Stimulated activated CD4-positive, alpha-beta T cell treated with anti-CD3 and anti-CD28 coated beads, Interleukin-1b, Interleukin-23, amount 100 ng/mL, for 24 hours (primary cell): ENCODE data around the gene GREB1.

Experiments
- DNase-seq, 4 experiments: peaks; one replicate each; pipeline ENCODE4 v3.0.0-alpha.2; 2020; ENCODE audit warnings: low read depth in 4 of 4, low spot score in 1 of 4

GREB1 gene

DNA sequence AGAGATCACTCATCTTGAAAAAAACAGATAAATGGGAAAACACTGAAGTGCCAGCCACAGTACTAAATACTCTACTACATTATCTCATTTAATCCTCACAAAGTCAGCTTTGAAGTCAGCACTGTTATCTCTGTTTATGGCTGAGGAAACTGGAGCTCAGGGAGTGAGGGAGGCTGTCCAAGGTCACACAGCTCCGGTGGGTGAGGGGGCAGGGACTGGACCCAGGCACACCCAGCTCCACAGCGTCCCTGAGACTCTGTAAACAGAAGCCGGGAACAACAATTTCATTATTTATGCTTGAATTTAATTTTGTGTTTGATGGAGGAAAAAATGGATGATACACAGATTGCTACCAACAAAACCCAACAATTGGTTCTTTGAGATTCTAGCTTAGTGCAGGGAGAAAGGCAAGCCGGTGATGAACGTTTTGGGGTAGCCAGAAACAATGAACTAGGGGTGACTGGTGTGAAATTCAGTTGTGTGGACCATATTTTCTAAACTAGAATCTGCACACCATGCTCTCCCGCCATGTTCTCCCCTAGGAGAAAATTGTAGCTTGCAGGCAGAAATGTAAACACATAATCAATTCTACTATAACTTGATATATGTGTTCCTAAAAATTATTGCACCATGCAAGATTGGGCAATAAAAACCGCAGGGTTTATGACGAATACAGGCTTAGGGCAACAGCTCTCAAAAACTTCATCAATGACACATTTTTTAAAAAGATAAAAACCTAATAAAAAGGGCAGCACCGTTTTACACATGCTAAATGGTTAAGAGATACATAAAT is at the start of gene GREB1:
GREB1 (plus strand) TSS at position 768 of the 793 bp plus-strand sequence. CDS start 22,570 bp downstream, outside the sequence.
- no peak for DNase-seq

DNA sequence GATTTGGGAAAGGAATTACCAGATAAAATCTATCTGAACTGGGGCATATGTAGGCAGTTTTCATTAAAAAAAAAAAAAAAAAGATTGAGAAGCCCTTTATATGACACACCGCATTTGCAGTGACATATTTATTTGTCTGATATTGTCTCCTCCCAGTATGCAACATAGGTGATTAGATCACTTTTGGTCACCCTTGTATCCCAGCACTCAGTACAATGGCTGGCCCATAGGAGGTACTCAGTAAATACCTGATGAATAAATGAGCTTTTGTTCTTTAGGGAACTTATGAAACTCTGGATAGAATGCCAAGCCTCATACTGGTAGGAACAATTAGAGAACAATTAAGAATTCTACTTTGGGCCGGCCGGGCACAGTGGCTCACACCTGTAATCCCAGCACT is 45.0 kb upstream of the GREB1 start:
- DNase-seq = no peak

DNA sequence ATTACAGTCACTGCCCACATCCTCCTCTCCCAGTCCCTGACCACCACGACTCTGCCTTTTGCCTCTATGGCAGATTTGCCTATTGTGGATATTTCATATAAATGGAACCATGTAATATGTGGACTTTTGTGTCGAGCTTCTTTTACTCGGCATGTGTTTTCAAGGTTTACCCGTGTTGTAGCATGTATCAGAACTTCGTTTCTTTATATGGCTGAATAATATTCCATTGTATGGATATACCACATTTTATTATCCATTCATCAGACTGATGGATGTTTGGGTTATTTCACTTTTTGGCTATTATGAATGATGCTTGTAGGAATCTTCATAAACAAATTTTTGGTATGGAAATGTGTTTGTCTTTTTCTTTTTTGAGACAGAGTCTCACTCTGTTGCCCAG is 43.7 kb upstream of the GREB1 start:
- no peak for DNase-seq

- DNase-seq = no peak
These were observed 42.4 kb upstream of the GREB1 start for GRCh38 chr2:11491348-11491933.

DNA sequence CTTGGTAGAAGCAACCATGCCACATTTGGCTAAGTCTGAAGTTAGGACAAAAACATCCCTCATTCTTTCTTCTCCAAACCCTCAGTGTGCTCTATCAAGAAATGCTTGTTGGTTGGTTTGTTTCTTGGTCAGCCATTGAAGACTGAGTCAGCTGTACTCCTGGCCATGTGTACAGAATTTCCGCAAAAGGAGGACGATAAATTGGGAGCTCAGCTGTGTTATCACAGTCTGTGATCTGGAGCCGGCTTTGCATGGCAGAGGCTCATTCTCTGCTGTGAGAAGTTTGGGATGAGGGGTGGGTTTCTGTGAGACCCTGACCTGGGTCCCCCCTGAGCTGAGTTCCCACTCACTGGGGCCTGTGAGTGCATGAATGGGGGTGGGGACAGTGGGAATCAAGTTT is 41.6 kb upstream of the GREB1 start:
- no peak for DNase-seq

GRCh38 chr2:11492720-11493119 is 41.1 kb upstream of the GREB1 start:
- no peak for DNase-seq

DNA sequence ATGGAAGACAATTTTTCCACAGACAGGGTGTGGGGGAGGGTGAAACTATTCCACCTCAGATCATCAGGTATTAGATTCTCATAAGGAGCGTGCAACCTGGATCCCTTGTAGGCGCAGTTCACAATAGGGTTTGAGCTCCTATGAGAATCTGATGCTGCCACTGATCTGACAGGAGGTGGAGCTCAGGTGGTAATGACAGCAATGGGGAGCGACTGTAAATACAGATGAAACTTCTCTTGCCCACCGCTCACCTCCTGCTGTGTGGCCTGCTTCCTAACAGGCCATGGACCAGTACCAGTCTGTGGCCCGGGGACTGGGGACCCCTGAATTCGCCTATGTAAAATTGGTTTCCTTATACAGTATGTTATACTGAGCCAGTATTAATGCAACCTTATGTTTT is 40.6 kb upstream of the GREB1 start:
- DNase-seq = no peak

- no peak for DNase-seq
These were observed 39.5 kb upstream of the GREB1 start for GRCh38 chr2:11494310-11494709.

DNA sequence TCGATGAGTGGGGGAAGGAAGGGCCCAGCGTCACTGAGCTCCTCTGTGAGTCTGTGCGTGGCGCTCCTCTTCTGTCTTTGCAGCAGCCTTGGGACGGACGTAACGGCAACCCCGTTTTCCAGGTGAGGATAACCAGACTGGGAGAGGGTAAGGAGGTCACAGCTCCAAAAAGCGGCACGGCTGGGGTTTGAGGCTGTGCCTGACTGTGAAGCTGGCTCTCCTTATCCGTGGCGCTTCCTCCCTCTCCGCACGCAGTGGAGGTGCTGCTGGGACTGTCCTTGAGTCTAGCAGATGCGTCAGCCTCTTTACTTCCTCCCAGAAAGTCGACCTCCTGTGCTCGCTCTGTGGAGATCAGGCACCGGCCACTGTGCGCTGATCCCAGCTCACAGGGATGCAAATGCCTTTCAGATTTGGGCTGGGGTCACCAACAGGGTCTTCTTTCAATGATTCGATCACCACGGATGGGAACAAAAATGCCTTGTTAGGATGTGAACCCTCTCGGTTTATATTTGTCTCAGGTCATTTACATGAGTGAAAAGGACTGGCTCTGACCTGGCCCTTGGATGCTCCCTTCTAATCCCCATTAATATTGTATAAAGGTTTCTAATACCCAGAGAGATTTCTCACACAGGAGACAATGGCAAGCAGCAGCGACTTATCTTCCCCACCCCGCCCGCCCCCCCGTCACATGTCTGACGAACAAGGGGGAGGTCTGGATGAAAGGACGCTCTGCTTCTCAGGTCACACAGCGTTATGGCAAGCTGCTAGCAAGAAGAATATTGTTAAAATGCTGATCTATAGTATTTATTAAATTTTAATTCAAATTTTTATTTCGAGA is 37.8 kb upstream of the GREB1 start:
- no peak for DNase-seq

DNA sequence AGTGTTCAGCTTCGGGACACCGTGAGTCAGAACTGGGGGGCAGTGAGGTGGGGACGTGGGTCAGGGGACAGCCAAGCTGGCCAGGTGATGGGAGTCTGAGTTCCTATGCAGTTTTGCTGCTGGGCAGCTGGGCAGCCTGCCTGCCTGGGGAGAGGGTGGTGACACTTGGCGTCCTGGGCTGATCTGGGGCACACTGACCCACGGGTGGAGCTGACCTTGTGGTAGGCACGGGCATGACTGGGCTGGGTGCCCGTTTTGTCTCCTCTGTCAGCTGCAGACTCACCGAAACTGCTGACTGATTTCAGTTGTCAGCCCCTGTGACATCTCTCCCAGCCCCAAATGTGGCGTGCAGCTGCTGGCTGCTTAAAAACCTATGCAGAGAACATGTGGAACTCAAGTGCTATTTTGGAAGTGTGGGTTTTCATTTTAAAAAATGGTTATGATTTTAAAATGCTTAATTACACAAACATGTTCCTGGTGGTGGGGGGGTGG is 35.3 kb upstream of the GREB1 start:
- no peak for DNase-seq

DNA sequence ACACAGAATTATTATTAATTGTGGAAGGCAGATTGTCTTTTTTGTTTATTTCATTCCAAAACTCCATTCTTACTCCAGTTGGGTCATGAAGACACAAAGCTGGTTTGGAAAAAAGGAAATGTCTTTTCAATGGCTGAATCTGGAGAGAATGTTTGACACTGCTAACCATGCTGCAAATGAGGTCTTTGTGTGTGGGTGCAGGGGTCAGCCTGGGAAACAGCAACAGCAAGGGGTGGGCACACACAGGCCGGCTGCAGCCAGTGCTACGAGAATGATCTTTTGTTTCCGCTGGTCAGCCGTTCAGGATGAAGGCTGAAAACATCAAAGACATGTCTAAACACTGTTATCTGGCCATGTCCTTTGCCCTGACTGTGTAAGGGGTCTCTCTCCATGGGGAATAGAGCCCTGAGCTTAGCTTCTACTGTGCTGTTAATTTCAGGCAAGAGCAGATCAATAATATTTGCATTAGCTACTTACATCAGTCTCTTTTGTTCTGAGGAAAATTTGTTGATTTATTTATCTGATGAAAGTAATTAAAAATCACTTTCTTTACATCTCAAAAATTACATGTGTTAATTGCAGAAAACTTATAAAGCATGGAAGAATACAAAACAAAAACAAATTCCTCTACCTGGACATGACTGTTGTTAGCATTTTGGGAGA is 34.6 kb upstream of the GREB1 start:
- DNase-seq = no peak

GRCh38 chr2:11500702-11501303 is 33.0 kb upstream of the GREB1 start:
- DNase-seq = no peak

DNA sequence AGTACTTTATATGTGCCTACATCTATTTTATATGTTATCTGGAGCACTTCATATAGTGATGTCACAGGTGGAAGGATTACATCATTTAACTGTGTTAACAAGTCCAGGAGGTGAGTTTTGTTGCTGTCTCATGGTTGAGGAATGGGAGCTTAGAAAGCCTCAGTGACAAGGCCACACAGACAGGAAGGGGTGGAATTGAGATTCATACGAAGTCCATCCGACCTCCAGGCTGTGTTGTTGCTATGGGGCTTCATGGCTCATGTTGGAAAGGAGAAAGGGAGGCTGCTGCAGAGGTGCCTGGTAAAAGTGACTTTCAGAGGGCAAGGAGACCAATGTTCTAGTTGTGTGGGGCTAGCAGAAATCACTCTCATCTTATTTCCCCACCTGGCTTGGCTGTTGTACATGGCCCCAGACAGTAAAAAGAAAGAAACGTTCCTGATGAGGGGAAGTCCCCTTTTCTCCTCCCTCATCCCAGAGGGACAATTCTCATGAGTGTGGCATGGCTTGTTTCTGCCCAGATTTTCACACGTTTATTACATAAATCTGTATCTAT is 31.0 kb upstream of the GREB1 start:
- no peak for DNase-seq

DNA sequence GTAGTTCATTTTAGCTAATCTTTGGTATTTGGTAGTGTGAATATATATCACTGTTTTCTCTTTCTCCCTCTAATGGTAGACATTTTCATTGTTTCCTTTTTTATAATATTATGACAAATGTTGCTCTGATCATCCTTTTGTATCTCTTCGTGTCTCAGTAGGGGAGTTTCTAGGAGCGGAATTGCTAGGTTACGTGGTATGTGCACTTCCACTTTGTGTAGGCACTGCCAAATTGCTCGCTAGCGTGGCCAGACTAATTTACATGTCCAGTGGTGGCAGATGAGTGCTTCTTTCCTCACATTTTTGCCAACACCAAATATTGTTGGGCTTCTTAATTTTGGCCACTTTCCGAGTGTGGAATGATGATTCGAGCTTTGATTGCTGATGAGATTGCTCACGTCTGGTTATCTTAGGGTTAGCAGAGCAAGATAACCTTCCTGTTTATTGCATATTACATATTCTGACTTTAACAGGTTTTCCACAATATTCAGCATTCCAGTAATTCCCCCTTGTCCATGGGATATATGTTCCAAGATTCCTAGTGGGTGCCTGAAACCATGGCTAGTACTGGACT is 30.4 kb upstream of the GREB1 start:
- no peak for DNase-seq

DNA sequence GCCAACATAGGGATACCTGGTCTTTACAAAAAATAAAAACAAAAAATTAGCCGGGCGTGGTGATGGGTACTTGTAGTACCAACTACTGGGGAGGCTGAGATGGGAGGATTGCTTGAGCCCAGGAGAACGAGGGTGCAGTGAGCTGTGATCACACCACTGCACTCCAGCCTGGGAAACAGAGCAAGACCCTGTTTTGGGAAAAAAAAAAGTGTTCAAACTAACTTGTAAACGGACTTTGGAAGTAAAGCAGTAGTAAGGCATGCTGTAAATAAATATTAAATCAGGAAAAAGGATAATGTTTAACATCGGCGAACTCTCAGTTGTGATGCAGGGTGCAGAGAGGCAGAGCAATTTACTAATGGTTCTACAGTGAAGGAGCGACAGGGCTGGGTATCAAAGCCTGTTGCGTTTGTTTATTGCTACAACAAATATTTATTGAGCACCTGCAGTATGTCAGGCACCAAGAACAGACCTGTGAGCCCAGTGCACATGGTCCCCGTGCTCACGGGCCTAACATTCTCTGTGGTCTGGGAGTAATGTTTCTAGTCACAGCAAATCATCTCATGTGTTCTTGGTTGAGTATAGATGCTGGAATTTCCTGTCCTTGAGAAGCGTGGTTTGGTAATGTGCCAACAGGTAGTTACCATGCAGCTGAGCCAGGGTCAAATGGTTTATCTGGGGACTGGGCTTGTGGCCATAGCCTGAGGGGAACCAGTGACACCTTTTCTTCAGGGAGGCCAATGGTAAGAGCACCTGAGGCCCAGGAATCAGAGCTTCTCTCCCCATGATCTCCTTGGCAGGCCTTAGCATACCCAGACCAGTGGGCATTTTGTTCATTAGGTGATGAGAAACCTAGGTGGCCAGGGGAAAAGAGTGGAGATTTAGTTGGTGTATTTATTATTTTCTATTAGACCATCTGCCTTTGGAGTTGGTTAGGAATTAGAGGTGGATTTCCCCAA is 27.9 kb upstream of the GREB1 start:
- DNase-seq = no peak

DNA sequence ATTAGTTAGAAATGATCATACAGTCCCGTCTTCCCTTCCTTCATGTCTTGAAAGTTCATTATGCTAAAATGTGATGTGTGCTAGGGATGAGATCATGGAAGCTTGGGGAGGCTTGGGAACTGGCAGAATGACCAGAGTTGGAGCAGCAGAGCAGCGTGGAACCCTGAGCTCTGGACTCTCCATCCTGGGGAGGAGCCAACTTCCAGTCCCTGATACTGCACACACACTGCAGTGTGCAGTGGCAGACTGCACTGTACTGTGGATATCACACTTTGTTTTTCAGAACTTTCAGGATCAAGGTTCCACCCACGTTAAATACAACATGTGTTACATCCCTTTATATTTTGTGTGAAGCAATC is 27.3 kb upstream of the GREB1 start:
- DNase-seq = no peak

- no peak for DNase-seq
These were observed 26.3 kb upstream of the GREB1 start for GRCh38 chr2:11507517-11507916.

- no peak for DNase-seq
These were observed 25.6 kb upstream of the GREB1 start for GRCh38 chr2:11508279-11508678.

- DNase-seq = no peak
These were observed 24.0 kb upstream of the GREB1 start for GRCh38 chr2:11509657-11510360.
